ENCODE measurements around the gene LSR. TPM values are rescaled to one million over a fixed set of nuclear protein-coding genes. Genes with fewer than 3 reads are reported as not detected.

Gene LSR
- total and polyA plus RNA-seq, 2 of the 4 experiments (the other 2 are of a cell fraction) = 0.18 to 0.44 TPM

GRCh38 chr19:35314858-35315470 lies 66.2 kb downstream of the LSR start:
- Histone ChIP-seq H2BK15ac (ENCODE audit: low read depth, low read length) (no peak overlapping the region), H2AK9ac (replicated peaks; ENCODE audit: low read depth, low read length, poor library complexity) (no peak overlapping the region), H2AK5ac (ENCODE audit: low read depth, low read length) (no peak overlapping the region), H4K91ac (ENCODE audit: insufficient read depth, low read depth, low read length) (no peak overlapping the region), H4K8ac (ENCODE audit: low read depth in 2 of 2, low read length in 2 of 2) (no peak overlapping the region), H4K5ac (ENCODE audit: low read depth, low read length) (no peak overlapping the region), H3K14ac (replicated peaks; ENCODE audit: low read depth, low read length) (no peak overlapping the region), H2BK5ac (ENCODE audit: low read depth, low read length, poor library complexity, severe bottlenecking) (no peak overlapping the region), H3K79me1 (ENCODE audit: low read depth in 1 of 2, low read length in 2 of 2) (no peaks in the 10 kb centered on the region), H3K9me3 (ENCODE audit: control insufficient read depth, insufficient read depth, low read length) (no peaks in the 10 kb centered on the region), H3K4me3 (ENCODE audit: insufficient read depth, low read depth, low read length) (no peak overlapping the region), H3K23ac (ENCODE audit: low read depth, low read length) (no peak overlapping the region), H2BK120ac (ENCODE audit: low read depth, low read length) (no peak overlapping the region), H3K36me3 (ENCODE audit: control insufficient read depth, insufficient read depth, low read length) (no peaks in the 10 kb centered on the region), H3K56ac (ENCODE audit: extremely low read depth, insufficient read depth, low read length) (no peak overlapping the region), H3K4me1 (ENCODE audit: control insufficient read depth, insufficient read depth, low read length) (peaks cover 5% of the 10 kb centered on the region), H4K20me1 (ENCODE audit: insufficient read depth, low read length) (no peaks in the 10 kb centered on the region), H2BK20ac (ENCODE audit: low read depth, low read length) (no peak overlapping the region), H3K4me2 (ENCODE audit: low read depth, low read length) (no peak overlapping the region), H3K9me1 (ENCODE audit: insufficient read depth, low read length) (0 out of 2 replicates have a peak, but pooled peaks cover 5% of the 10 kb centered on the region), H2AFZ (replicated peaks; ENCODE audit: low read length, poor library complexity) (peak overlapping the region; percentile 18), H3K18ac (ENCODE audit: low read depth, low read length) (no peak overlapping the region), H3K27me3 (ENCODE audit: control insufficient read depth, insufficient read depth, low read length) (no peaks in the 10 kb centered on the region; the same call in 1 of the 2 replicates), H3K9ac (ENCODE audit: low read depth, low read length) (no peak overlapping the region), H3K4ac (ENCODE audit: low read depth, low read length) (no peak overlapping the region), H3K27ac (ENCODE audit: insufficient read depth, low read length) (no peak overlapping the region)
- intact Hi-C loops (cut with micrococcal nuclease) (no loop called here), dilution Hi-C loops (cut with HindIII; ENCODE audit: low sequenced_read_pairs, unreplicated experiment) (no loop called here), in situ Hi-C loops (cut with MboI; ENCODE audit: low sequenced_read_pairs) (no loop called here)
- POLR2A ChIA-PET (ENCODE audit: unreplicated experiment) = no interaction called here
- ATAC-seq (ENCODE audit: low read depth) = no peak
- TF ChIP-seq BHLHE40 (IDR thresholded peaks at IDR 0.05; ENCODE audit: low read depth, low read length) (no peak), NFE2L2 (IDR thresholded peaks at IDR 0.05; ENCODE audit: low read depth, low read length) (no peak), RCOR1 (IDR thresholded peaks at IDR 0.05; ENCODE audit: insufficient replicate concordance, low read length) (no peak), FOS (IDR thresholded peaks at IDR 0.05; ENCODE audit: low read depth, low read length) (no peak), RFX5 (IDR thresholded peaks at IDR 0.05; ENCODE audit: low read depth, low read length) (no peak), CEBPB (IDR thresholded peaks at IDR 0.05; ENCODE audit: low read depth, low read length) (no peak), USF2 (IDR thresholded peaks at IDR 0.05; ENCODE audit: low read depth, low read length) (no peak), MAZ (IDR thresholded peaks at IDR 0.05; ENCODE audit: borderline replicate concordance, low read depth, low read length) (no peak), MAFK (IDR thresholded peaks at IDR 0.05; ENCODE audit: low read depth, low read length) (no peak), POLR2A (IDR thresholded peaks at IDR 0.05; ENCODE audit: low read depth, low read length) (no peak), SMC3 (IDR thresholded peaks at IDR 0.05; ENCODE audit: low read depth, low read length) (no peak), CHD1 (IDR thresholded peaks at IDR 0.05; ENCODE audit: low read depth, low read length) (no peak)
- TF ChIP-seq, protein P1, sequence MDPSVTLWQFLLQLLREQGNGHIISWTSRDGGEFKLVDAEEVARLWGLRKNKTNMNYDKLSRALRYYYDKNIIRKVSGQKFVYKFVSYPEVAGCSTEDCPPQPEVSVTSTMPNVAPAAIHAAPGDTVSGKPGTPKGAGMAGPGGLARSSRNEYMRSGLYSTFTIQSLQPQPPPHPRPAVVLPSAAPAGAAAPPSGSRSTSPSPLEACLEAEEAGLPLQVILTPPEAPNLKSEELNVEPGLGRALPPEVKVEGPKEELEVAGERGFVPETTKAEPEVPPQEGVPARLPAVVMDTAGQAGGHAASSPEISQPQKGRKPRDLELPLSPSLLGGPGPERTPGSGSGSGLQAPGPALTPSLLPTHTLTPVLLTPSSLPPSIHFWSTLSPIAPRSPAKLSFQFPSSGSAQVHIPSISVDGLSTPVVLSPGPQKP (IDR thresholded peaks at IDR 0.05; ENCODE audit: borderline replicate concordance, low read depth, low read length) = no peak
- CTCF ChIA-PET = interaction anchor here (0.6 kb wide), 1 partner anchor 18 kb away, joined by 3 read pairs; no protein-coding TSS in a partner anchor
- no peak for DNase-seq
- 80% methylated on average over 3 of the region's 10 CpGs; no CpG with 5 or more reads in 1 of the 2 experiments for WGBS, 2 experiments (ENCODE audit: extremely low coverage in 2 of 2, insufficient read length in 1 of 2)
- BruUV-seq (replicated peaks) = no TSS peak

Measured in IMR-90 (cell line).